AG09319 (cell line): Measurements from ENCODE around the gene YTHDF2.
"Not testable (repeated sequence)": the region's sequence is repeated elsewhere in the genome, so short reads cannot be mapped to it uniquely, and the experiment has no call there.

Experiments used
- DNase-seq: peaks from one replicate; pipeline ENCODE4 v3.0.0-alpha.2; 2010; ENCODE audit warnings: low read depth; ENCODE audit errors: extremely low read depth
- CTCF ChIP-seq: IDR thresholded peaks from 2 replicates; pipeline ENCODE4 v1.5.1; 2011; ENCODE audit warnings: low read depth, mild to moderate bottlenecking, inconsistent platforms, low read length, moderate library complexity

The YTHDF2 gene

GRCh38 chr1:28766532-28767183 lies 29.9 kb downstream of the YTHDF2 start:
- no peak for TF ChIP-seq CTCF
- DNase-seq, result no peak

- no peak for DNase-seq
- TF ChIP-seq CTCF, result no peak
Measured at GRCh38 chr1:28770601-28771165, 33.9 kb downstream of the YTHDF2 start.

GRCh38 chr1:28771921-28772320 lies 35.2 kb downstream of the YTHDF2 start:
- DNase-seq, result not testable (repeated sequence)

GRCh38 chr1:28773105-28773504 lies 36.4 kb downstream of the YTHDF2 start:
- no peak for TF ChIP-seq CTCF
- no peak for DNase-seq

- no peak for DNase-seq
- no peak for TF ChIP-seq CTCF
Measured at GRCh38 chr1:28775121-28775942, 38.6 kb downstream of the YTHDF2 start.

GRCh38 chr1:28776341-28776740 lies 39.6 kb downstream of the YTHDF2 start:
- no peak for TF ChIP-seq CTCF

GRCh38 chr1:28778021-28778420 lies 41.3 kb downstream of the YTHDF2 start:
- no peak for TF ChIP-seq CTCF

More at GRCh38 chr1:28776341-28776740, 39.6 kb downstream of the YTHDF2 start:
- DNase-seq, result no peak

More at GRCh38 chr1:28778021-28778420, 41.3 kb downstream of the YTHDF2 start:
- DNase-seq, result no peak
